CD4-positive, alpha-beta T cell (primary cell): ENCODE data around the gene ACADVL. TPM values are rescaled to one million over a fixed set of nuclear protein-coding genes. Genes with fewer than 3 reads are reported as not detected.

Experiments
- ATAC-seq: fragments of 200-7000 bp; cut with Tn5 transposase; one replicate; pipeline ENCODE4 v1.10.0; 2022; ENCODE audit warnings: mild to moderate bottlenecking; ENCODE audit not compliant: poor library complexity
- CTCF ChIA-PET: fragments of 350-600 bp; sonication (Branson Sonifier 250); formaldehyde crosslinking; loops from one replicate; lab custom pipeline; 2021; ENCODE audit warnings: antibody characterized with exemption, inconsistent platforms; lab: Charles Lee
- POLR2A ChIA-PET: fragments of 350-600 bp; sonication (Branson Sonifier 250); formaldehyde crosslinking; loops from one replicate; lab custom pipeline; 2021; ENCODE audit warnings: antibody characterized with exemption, inconsistent platforms; lab: Charles Lee
- DNase-seq, 14 experiments: peaks; one replicate each; pipeline ENCODE4 v3.0.0-alpha.2; 2013 to 2020; ENCODE audit warnings: mixed read lengths in 2 of 14
- H3K27ac ChIP-seq, 2 donors: one replicate each; pipeline versions ENCODE4 v1.5.1 to v1.7.0; 2013; ENCODE audit warnings: low read length in 2 of 2, low read depth in 1 of 2, mild to moderate bottlenecking in 1 of 2
- H3K27me3 ChIP-seq, 2 experiments: 1 replicate in 1 of 2; 2 replicates in 1 of 2; pipeline versions ENCODE4 v1.6.1 to v1.7.0; 2013; ENCODE audit warnings: low read length in 2 of 2, control low read depth in 1 of 2, mild to moderate bottlenecking in 1 of 2, moderate library complexity in 1 of 2; ENCODE audit not compliant: insufficient read depth in 2 of 2, control insufficient read depth in 1 of 2
- H3K36me3 ChIP-seq: one replicate; pipeline ENCODE4 v1.6.1; 2013; ENCODE audit warnings: low read length, control low read depth; ENCODE audit not compliant: insufficient read depth
- H3K4me1 ChIP-seq: one replicate; pipeline ENCODE4 v1.6.1; 2013; ENCODE audit warnings: low read length, control low read depth; ENCODE audit not compliant: insufficient read depth
- H3K4me3 ChIP-seq: one replicate; pipeline ENCODE4 v1.5.1; 2013; ENCODE audit warnings: mild to moderate bottlenecking, low read length, moderate library complexity
- H3K9me3 ChIP-seq, 2 experiments: 1 replicate in 1 of 2; 2 replicates in 1 of 2; pipeline versions ENCODE4 v1.6.1 to v1.7.0; 2013; ENCODE audit warnings: low read length in 2 of 2, mild to moderate bottlenecking in 2 of 2, control low read depth in 1 of 2, moderate library complexity in 1 of 2; ENCODE audit not compliant: control insufficient read depth in 1 of 2, insufficient read depth in 1 of 2
- H3K27ac Mint-ChIP-seq: one replicate; pipeline ENCODE4 v1.8.0; 2020; ENCODE audit warnings: mixed read lengths
- H3K27me3 Mint-ChIP-seq: one replicate; pipeline ENCODE4 v1.8.0; 2021; ENCODE audit warnings: mixed read lengths
- H3K36me3 Mint-ChIP-seq: one replicate; pipeline ENCODE4 v1.8.0; 2021; ENCODE audit warnings: low read depth, mixed read lengths
- H3K4me1 Mint-ChIP-seq: one replicate; pipeline ENCODE4 v1.8.0; 2021; ENCODE audit warnings: low read depth, mixed read lengths
- H3K4me3 Mint-ChIP-seq: one replicate; pipeline ENCODE4 v1.8.0; 2020; ENCODE audit warnings: mild to moderate bottlenecking, mixed read lengths
- H3K9me3 Mint-ChIP-seq: one replicate; pipeline ENCODE4 v1.8.0; 2020; ENCODE audit warnings: mixed read lengths
- CTCF ChIP-seq: fragments of 200-600 bp; IDR thresholded peaks from one replicate; pipeline ENCODE4 v1.8.0; 2022; ENCODE audit warnings: antibody characterized with exemption, mild to moderate bottlenecking
- intact Hi-C, 2 experiments: fragments of 100-400 bp; cut with DNase I in 1 of 2; cut with micrococcal nuclease in 1 of 2; formaldehyde crosslinking; loops; one replicate each; pipeline versions ENCODE4 v1.15.1 to v1.9.0; 2023 to 2025; cut with DNase I, micrococcal nuclease
- total RNA-seq, 174 experiments: library from RNA in 2 of 174; stranded (reverse) in 2 of 174; gene quantifications; one replicate each; pipeline ENCODE4 v1.2.3 and lab custom pipeline; 2021 to 2026

The ACADVL gene
- total RNA-seq, 2 experiments from 2014 or later = 237 to 257 TPM

GRCh38 chr17:7225711-7226331 lies 6.1 kb downstream of the ACADVL start:
- intact Hi-C loops = no loop called here
- no peak overlapping the region for H3K27ac Mint-ChIP-seq
- H3K9me3 ChIP-seq = no peaks in the 10 kb centered on the region
- no peaks in the 10 kb centered on the region for H3K9me3 Mint-ChIP-seq
- H3K4me3 ChIP-seq = no peak overlapping the region
- no peaks in the 10 kb centered on the region for H3K27me3 ChIP-seq
- no peaks in the 10 kb centered on the region for H3K27me3 Mint-ChIP-seq
- DNase-seq (peak in 1 of 14 experiments; percentile 4), ATAC-seq (no peak)
- peaks cover 13% of the 10 kb centered on the region for H3K4me1 ChIP-seq
- H3K36me3 Mint-ChIP-seq = peaks cover 67% of the 10 kb centered on the region
- H3K36me3 ChIP-seq = peaks cover 87% of the 10 kb centered on the region
- no peak for TF ChIP-seq CTCF
- ChIA-PET POLR2A (interaction anchor here (13.1 kb wide), 1 partner anchor 12 kb away, joined by 234 read pairs; the partner anchor contains the start of genes DVL2, GABARAP and PHF23), CTCF (no interaction called here)
- H3K4me3 Mint-ChIP-seq = no peak overlapping the region
- no peak overlapping the region for H3K27ac ChIP-seq
- H3K4me1 Mint-ChIP-seq = peaks cover 12% of the 10 kb centered on the region

DNA sequence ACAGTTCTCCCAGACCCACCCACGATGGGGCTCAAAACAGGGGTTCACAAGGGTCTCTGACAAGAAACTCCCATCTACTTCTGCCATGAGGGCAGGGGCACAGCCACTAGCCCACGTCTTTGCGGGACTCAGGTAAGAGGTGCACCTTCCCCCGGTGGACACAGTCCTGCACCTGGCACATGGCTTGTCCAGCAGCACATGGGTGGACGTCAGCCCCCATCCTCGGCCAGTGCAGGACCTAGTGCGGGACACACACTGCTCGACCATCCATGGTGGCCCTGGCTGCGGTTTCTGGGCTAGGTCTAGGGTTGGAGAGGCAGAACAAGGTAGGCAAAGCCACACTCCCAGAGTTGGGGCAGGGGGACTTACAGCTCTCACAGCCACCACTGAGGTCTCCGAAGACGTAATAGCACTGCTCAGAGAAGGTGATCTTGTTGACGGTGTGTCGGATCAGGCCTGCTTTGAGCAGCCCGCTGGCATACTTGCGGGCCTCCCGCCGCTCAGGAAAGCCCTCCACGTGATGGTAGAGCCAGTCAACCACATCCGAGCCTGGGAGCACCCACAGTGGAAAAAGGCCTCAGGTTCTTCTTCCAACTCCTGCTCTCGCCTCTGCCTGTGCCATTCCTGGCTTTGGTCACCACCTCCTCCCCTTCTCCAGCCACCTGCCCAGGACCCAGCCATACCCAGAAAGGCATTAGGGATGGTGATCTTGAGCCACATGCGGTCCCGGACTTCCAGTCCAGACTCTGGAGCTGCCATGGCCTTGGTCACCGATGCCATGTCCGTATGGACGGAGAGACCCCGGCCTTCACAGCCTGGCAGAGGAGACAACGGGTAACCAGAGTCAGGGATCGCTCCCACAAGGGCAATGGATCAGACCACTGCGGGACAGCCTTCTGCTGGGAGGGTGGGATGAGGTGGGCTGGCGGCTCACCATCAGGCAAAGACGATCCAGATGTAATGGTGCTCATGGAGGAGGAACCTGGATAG lies 7.3 kb downstream of the ACADVL start:
- H3K27me3 ChIP-seq = no peaks in the 10 kb centered on the region
- ChIA-PET POLR2A (no interaction called here), CTCF (interaction anchor here (0.6 kb wide), 1 partner anchor 173 kb away, joined by 4 read pairs; no protein-coding TSS in a partner anchor)
- no peaks in the 10 kb centered on the region for H3K9me3 Mint-ChIP-seq
- H3K4me1 ChIP-seq = peaks cover 9% of the 10 kb centered on the region
- no peak for TF ChIP-seq CTCF
- no peak overlapping the region for H3K27ac ChIP-seq
- peaks cover 11% of the 10 kb centered on the region for H3K4me1 Mint-ChIP-seq
- DNase-seq (no peak), ATAC-seq (no peak)
- H3K4me3 Mint-ChIP-seq = no peak overlapping the region
- H3K36me3 ChIP-seq = peaks cover 80% of the 10 kb centered on the region
- intact Hi-C loops = no loop called here
- no peaks in the 10 kb centered on the region for H3K27me3 Mint-ChIP-seq
- H3K27ac Mint-ChIP-seq = no peak overlapping the region
- H3K4me3 ChIP-seq = no peak overlapping the region
- no peaks in the 10 kb centered on the region for H3K9me3 ChIP-seq
- peaks cover 72% of the 10 kb centered on the region for H3K36me3 Mint-ChIP-seq

DNA sequence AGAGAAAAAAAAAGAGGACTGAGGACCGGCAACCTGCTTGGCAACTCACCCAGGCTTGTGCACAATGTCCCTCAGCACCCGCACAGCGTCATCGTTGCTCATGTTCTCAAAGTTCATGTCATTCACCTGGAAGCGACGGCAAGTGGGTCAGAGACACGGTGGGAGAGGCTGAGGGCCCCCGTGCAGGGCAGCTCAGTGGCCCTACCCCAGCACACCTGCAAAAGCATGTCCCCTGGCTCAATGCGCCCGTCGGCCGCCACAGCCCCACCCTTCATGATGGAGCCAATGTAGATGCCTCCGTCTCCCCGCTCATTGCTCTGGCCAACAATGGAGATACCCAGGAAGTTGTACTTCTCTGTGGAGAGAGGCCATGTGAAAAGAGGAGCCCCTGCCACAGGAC lies 9.2 kb downstream of the ACADVL start:
- intact Hi-C loops = no loop called here
- ChIA-PET CTCF (no interaction called here), POLR2A (no interaction called here)

More for the DNA sequence above, 9.2 kb downstream of the ACADVL start:
- peaks cover 67% of the 10 kb centered on the region for H3K36me3 Mint-ChIP-seq
- no peaks in the 10 kb centered on the region for H3K27me3 Mint-ChIP-seq
- no peaks in the 10 kb centered on the region for H3K27me3 ChIP-seq
- no peak for ATAC-seq
- no peaks in the 10 kb centered on the region for H3K9me3 ChIP-seq
- H3K4me1 ChIP-seq = peaks cover 26% of the 10 kb centered on the region
- no peak for DNase-seq
- no peak overlapping the region for H3K27ac ChIP-seq
- no peak overlapping the region for H3K27ac Mint-ChIP-seq
- peaks cover 28% of the 10 kb centered on the region for H3K4me1 Mint-ChIP-seq
- no peak overlapping the region for H3K4me3 Mint-ChIP-seq
- H3K9me3 Mint-ChIP-seq = no peaks in the 10 kb centered on the region
- no peak for TF ChIP-seq CTCF
- H3K4me3 ChIP-seq = no peak overlapping the region
- peaks cover 61% of the 10 kb centered on the region for H3K36me3 ChIP-seq
